Measurements from ENCODE around the gene OGT.

- TF ChIP-seq, protein P1, sequence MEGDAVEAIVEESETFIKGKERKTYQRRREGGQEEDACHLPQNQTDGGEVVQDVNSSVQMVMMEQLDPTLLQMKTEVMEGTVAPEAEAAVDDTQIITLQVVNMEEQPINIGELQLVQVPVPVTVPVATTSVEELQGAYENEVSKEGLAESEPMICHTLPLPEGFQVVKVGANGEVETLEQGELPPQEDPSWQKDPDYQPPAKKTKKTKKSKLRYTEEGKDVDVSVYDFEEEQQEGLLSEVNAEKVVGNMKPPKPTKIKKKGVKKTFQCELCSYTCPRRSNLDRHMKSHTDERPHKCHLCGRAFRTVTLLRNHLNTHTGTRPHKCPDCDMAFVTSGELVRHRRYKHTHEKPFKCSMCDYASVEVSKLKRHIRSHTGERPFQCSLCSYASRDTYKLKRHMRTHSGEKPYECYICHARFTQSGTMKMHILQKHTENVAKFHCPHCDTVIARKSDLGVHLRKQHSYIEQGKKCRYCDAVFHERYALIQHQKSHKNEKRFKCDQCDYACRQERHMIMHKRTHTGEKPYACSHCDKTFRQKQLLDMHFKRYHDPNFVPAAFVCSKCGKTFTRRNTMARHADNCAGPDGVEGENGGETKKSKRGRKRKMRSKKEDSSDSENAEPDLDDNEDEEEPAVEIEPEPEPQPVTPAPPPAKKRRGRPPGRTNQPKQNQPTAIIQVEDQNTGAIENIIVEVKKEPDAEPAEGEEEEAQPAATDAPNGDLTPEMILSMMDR (conservative IDR thresholded peaks at IDR 0.05) = no peak
- no peak for TF ChIP-seq EZH2 (IDR thresholded peaks at IDR 0.05; ENCODE audit: low read depth)
These were observed 26.0 kb downstream of the OGT start for GRCh38 chrX:71558920-71559319.
